Liver (tissue), 9 donors: ENCODE data around the gene TMEM43. TPM values are rescaled to one million over a fixed set of nuclear protein-coding genes. Genes with fewer than 3 reads are reported as not detected.

Source experiments
- DNase-seq: peaks from one replicate; pipeline ENCODE4 v3.0.0-alpha.2; 2017; ENCODE audit warnings: low spot score
- H3K27ac ChIP-seq, 2 donors: one replicate each; pipeline ENCODE4 v1.7.0; 2013; ENCODE audit warnings: inconsistent platforms in 2 of 2, low read length in 2 of 2, control low read depth in 1 of 2, low read depth in 1 of 2, mild to moderate bottlenecking in 1 of 2
- H3K27me3 ChIP-seq, 4 donors: one replicate each; pipeline versions ENCODE4 v1.6.1 to v1.7.0; 2013; ENCODE audit warnings: low read length in 3 of 4, inconsistent platforms in 1 of 4, mild to moderate bottlenecking in 1 of 4, moderate library complexity in 1 of 4; ENCODE audit not compliant: control insufficient read depth in 4 of 4, insufficient read depth in 4 of 4
- H3K36me3 ChIP-seq, 4 donors: one replicate each; pipeline versions ENCODE4 v1.6.1 to v1.7.0; 2013; ENCODE audit warnings: low read length in 3 of 4, mild to moderate bottlenecking in 3 of 4, low read depth in 1 of 4, moderate library complexity in 1 of 4; ENCODE audit not compliant: control insufficient read depth in 4 of 4, insufficient read depth in 3 of 4
- H3K4me1 ChIP-seq, 4 donors: one replicate each; pipeline versions ENCODE4 v1.6.1 to v1.7.0; 2013; ENCODE audit warnings: low read length in 3 of 4, mild to moderate bottlenecking in 3 of 4, moderate library complexity in 1 of 4; ENCODE audit not compliant: control insufficient read depth in 4 of 4, insufficient read depth in 4 of 4
- H3K4me3 ChIP-seq, 3 donors: one replicate each; pipeline versions ENCODE4 v1.6.1 to v1.7.0; 2013; ENCODE audit warnings: low read length in 3 of 3, control low read depth in 1 of 3, low read depth in 1 of 3, mild to moderate bottlenecking in 1 of 3
- H3K9ac ChIP-seq, 2 donors: one replicate each; pipeline ENCODE4 v1.7.0; 2013; ENCODE audit warnings: low read length in 2 of 2, mild to moderate bottlenecking in 2 of 2, moderate library complexity in 2 of 2, control low read depth in 1 of 2, low read depth in 1 of 2
- H3K9me3 ChIP-seq, 4 donors: one replicate each; pipeline versions ENCODE4 v1.6.1 to v1.7.0; 2013; ENCODE audit warnings: low read length in 3 of 4; ENCODE audit not compliant: control insufficient read depth in 4 of 4
- EGR1 ChIP-seq, 2 donors: IDR thresholded peaks; 2 replicates each; pipeline ENCODE4 v1.6.1; 2016 to 2018; ENCODE audit warnings: antibody characterized with exemption in 2 of 2, low read depth in 2 of 2
- FOXA1 ChIP-seq: IDR thresholded peaks from 2 replicates; pipeline ENCODE4 v1.6.1; 2016; ENCODE audit warnings: antibody characterized with exemption
- FOXA2 ChIP-seq: IDR thresholded peaks from 2 replicates; pipeline ENCODE4 v1.6.1; 2016; ENCODE audit warnings: antibody characterized with exemption
- GABPA ChIP-seq, 2 donors: IDR thresholded peaks in 1 of 2; conservative IDR thresholded peaks in 1 of 2; 2 replicates each; pipeline ENCODE4 v1.6.1; 2016; ENCODE audit warnings: antibody characterized with exemption in 2 of 2, mild to moderate bottlenecking in 1 of 2, moderate library complexity in 1 of 2
- HNF4G ChIP-seq: IDR thresholded peaks from 2 replicates; pipeline ENCODE4 v1.6.1; 2016; ENCODE audit warnings: antibody characterized with exemption
- JUND ChIP-seq, 2 donors: IDR thresholded peaks; 2 replicates each; pipeline ENCODE4 v1.6.1; 2016; ENCODE audit warnings: antibody characterized with exemption in 2 of 2
- NR2F2 ChIP-seq: IDR thresholded peaks from 2 replicates; pipeline ENCODE4 v1.6.1; 2016; ENCODE audit warnings: antibody characterized with exemption
- RAD21 ChIP-seq, 2 donors: IDR thresholded peaks; 2 replicates each; pipeline ENCODE4 v1.6.1; 2016; ENCODE audit warnings: antibody characterized with exemption in 2 of 2, mild to moderate bottlenecking in 2 of 2
- RXRA ChIP-seq, 2 donors: IDR thresholded peaks; 2 replicates each; pipeline ENCODE4 v1.6.1; 2017 to 2018; ENCODE audit warnings: antibody characterized with exemption in 2 of 2, mild to moderate bottlenecking in 1 of 2
- SP1 ChIP-seq: IDR thresholded peaks from 2 replicates; pipeline ENCODE4 v1.6.1; 2018; ENCODE audit warnings: antibody characterized with exemption, mild to moderate bottlenecking
- TAF1 ChIP-seq: conservative IDR thresholded peaks from 2 replicates; pipeline ENCODE4 v1.6.1; 2016; ENCODE audit warnings: antibody characterized with exemption, mild to moderate bottlenecking
- YY1 ChIP-seq: IDR thresholded peaks from 2 replicates; pipeline ENCODE4 v1.6.1; 2016; ENCODE audit warnings: antibody characterized with exemption, mild to moderate bottlenecking
- WGBS: extraction: QIAGEN DNeasy Blood & Tissue Kit; methylation state at CpG from one replicate; pipeline ENCODE4 v1.1.7; 2013; 5-methylcytosine and 5-hydroxymethylcytosine counted together
- polyA plus RNA-seq, 2 donors: library from polyadenylated mRNA; stranded (reverse) in 1 of 2; unstranded in 1 of 2; fragments of 200-250 nt in 1 of 2; fragments of >200 nt in 1 of 2; fragmentation: Nextera tagmentation in 1 of 2; extraction: Ambion mirVana in 1 of 2; gene quantifications; one replicate each; pipeline versions ENCODE4 v1.2.1 to v1.2.3, GENCODE V29; 2013 to 2015
- total RNA-seq, 2 donors: library from RNA; depleted of rRNA; stranded (reverse); fragments of >200 nt; gene quantifications; one replicate each; pipeline ENCODE4 v1.2.3, GENCODE V29; 2014
- TF ChIP-seq, protein P1 (sequence below): IDR thresholded peaks from 2 replicates; pipeline ENCODE4 v1.6.1; 2016; ENCODE audit warnings: antibody characterized with exemption
- TF ChIP-seq, protein P2 (sequence below): fragments of 150-350 bp; IDR thresholded peaks from 2 replicates; pipeline ENCODE4 v1.5.1; 2017; ENCODE audit warnings: improper control_type of control experiment, low read depth, low read length; ENCODE audit not compliant: missing input control
- TF ChIP-seq, protein P3 (sequence below): IDR thresholded peaks from 2 replicates; pipeline ENCODE4 v1.6.1; 2016; ENCODE audit warnings: antibody characterized with exemption, mild to moderate bottlenecking
- donor health status: healthy.
- donor health status: healthy.
- donor health status: healthy.
- donor health status: healthy.
- donor health status: healthy.

TMEM43 gene
- total and polyA plus RNA-seq, 4 donors = 7.4 to 15.1 (median 13.5) TPM

DNA sequence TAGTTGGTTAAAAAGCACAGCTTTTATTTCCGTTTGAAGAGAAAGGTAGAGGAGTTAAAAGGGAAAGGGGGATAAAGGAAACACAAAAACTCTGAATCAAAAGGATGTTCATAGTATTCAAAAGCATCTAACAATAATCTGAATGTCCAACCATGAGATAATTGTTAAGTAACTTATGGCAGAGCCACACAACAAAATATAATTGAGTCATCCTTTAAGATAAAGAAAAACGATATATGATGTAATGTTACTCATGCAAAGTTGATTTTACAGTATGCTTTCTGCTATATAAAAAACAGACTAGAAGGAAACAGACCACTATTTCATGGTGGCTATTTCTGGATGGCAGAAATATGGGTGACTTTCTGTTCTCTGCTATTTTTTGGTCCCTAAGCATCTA is 49.6 kb downstream of the TMEM43 start:
- H3K4me3 ChIP-seq = no peak overlapping the region
- DNase-seq = no peak
- no peak overlapping the region for H3K9ac ChIP-seq
- no peaks in the 10 kb centered on the region for H3K27me3 ChIP-seq
- TF ChIP-seq, protein P1, sequence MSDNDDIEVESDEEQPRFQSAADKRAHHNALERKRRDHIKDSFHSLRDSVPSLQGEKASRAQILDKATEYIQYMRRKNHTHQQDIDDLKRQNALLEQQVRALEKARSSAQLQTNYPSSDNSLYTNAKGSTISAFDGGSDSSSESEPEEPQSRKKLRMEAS = no peak
- TF ChIP-seq EGR1 (IDR thresholded peaks at IDR 0.05; ENCODE audit: low read depth in 2 of 2) (no peak), FOXA1 (no peak), RAD21 (IDR thresholded peaks at IDR 0.05) (no peak), YY1 (no peak), SP1 (no peak), HNF4G (no peak), NR2F2 (no peak), JUND (IDR thresholded peaks at IDR 0.05) (no peak), RXRA (IDR thresholded peaks at IDR 0.05) (no peak), TAF1 (no peak), GABPA (IDR thresholded peaks at IDR 0.05 in 1 of 2, conservative IDR thresholded peaks at IDR 0.05 in 1 of 2) (no peak), FOXA2 (no peak)
- TF ChIP-seq, protein P2, sequence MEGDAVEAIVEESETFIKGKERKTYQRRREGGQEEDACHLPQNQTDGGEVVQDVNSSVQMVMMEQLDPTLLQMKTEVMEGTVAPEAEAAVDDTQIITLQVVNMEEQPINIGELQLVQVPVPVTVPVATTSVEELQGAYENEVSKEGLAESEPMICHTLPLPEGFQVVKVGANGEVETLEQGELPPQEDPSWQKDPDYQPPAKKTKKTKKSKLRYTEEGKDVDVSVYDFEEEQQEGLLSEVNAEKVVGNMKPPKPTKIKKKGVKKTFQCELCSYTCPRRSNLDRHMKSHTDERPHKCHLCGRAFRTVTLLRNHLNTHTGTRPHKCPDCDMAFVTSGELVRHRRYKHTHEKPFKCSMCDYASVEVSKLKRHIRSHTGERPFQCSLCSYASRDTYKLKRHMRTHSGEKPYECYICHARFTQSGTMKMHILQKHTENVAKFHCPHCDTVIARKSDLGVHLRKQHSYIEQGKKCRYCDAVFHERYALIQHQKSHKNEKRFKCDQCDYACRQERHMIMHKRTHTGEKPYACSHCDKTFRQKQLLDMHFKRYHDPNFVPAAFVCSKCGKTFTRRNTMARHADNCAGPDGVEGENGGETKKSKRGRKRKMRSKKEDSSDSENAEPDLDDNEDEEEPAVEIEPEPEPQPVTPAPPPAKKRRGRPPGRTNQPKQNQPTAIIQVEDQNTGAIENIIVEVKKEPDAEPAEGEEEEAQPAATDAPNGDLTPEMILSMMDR = no peak
- TF ChIP-seq, protein P3, sequence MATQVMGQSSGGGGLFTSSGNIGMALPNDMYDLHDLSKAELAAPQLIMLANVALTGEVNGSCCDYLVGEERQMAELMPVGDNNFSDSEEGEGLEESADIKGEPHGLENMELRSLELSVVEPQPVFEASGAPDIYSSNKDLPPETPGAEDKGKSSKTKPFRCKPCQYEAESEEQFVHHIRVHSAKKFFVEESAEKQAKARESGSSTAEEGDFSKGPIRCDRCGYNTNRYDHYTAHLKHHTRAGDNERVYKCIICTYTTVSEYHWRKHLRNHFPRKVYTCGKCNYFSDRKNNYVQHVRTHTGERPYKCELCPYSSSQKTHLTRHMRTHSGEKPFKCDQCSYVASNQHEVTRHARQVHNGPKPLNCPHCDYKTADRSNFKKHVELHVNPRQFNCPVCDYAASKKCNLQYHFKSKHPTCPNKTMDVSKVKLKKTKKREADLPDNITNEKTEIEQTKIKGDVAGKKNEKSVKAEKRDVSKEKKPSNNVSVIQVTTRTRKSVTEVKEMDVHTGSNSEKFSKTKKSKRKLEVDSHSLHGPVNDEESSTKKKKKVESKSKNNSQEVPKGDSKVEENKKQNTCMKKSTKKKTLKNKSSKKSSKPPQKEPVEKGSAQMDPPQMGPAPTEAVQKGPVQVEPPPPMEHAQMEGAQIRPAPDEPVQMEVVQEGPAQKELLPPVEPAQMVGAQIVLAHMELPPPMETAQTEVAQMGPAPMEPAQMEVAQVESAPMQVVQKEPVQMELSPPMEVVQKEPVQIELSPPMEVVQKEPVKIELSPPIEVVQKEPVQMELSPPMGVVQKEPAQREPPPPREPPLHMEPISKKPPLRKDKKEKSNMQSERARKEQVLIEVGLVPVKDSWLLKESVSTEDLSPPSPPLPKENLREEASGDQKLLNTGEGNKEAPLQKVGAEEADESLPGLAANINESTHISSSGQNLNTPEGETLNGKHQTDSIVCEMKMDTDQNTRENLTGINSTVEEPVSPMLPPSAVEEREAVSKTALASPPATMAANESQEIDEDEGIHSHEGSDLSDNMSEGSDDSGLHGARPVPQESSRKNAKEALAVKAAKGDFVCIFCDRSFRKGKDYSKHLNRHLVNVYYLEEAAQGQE = no peak
- H3K4me1 ChIP-seq = peaks cover 2 to 22% (median 15%) of the 10 kb centered on the region in 4 donors
- no peaks in the 10 kb centered on the region for H3K9me3 ChIP-seq
- peaks cover 10 to 35% (median 32%) of the 10 kb centered on the region in 4 donors for H3K36me3 ChIP-seq
- 79% methylated on average over 2 of the region's 2 CpGs for WGBS
- H3K27ac ChIP-seq = no peak overlapping the region

DNA sequence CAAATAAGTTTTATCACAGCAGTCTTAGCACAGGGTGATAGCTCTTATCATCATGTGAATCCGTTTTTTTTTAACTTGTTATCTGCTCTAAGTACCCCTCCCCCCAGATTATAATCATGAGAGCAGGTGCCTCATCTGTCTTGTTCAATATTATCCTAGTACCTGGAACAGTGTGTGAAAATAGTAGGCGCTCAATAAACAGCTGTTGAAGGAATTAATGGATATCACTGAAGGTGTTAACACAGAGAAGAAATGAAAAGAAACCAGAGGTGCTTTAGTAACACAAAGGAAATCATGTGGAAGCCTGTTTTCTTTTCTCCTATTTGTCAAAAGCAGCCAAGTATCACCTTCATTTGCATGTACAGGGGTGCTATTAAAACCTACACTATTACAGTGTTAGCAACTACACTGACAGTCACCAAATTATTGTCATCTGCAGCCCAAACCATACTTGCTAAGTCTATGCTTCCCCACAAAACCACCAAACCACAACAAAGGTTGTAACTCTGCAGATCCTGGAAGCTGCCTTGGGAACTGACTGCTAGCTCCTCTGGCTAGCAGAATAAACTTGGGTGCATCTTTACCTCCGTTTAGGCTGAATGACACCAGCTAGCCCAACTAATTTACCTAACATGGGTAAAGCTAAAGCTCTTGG is 50.7 kb downstream of the TMEM43 start:
- peaks cover 2 to 26% (median 20%) of the 10 kb centered on the region in 4 donors for H3K4me1 ChIP-seq
- no peaks in the 10 kb centered on the region for H3K27me3 ChIP-seq
- peaks cover 8 to 25% (median 22%) of the 10 kb centered on the region in 4 donors for H3K36me3 ChIP-seq
- H3K9me3 ChIP-seq = no peaks in the 10 kb centered on the region
- no peak overlapping the region for H3K27ac ChIP-seq
- H3K4me3 ChIP-seq = no peak overlapping the region
- 68% methylated on average over 3 of the region's 3 CpGs for WGBS
- no peak overlapping the region for H3K9ac ChIP-seq
- TF ChIP-seq SP1 = no peak
- no peak for TF ChIP-seq HNF4G
- no peak for DNase-seq
